IPS-20b (cell line): ENCODE data around the gene GRK6.
A peak's percentile ranks its signal among the peaks of the same experiment; 100 is the strongest.

Source experiments
- H3K27ac ChIP-seq: one replicate; pipeline ENCODE4 v1.5.1; 2013; ENCODE audit warnings: low read length
- H3K27me3 ChIP-seq: 2 replicates; pipeline ENCODE4 v1.6.1; 2013; ENCODE audit warnings: mild to moderate bottlenecking, low read length, inconsistent platforms; ENCODE audit not compliant: insufficient read depth
- H3K36me3 ChIP-seq: 2 replicates; pipeline ENCODE4 v1.6.1; 2013; ENCODE audit warnings: low read depth, mild to moderate bottlenecking, inconsistent platforms, low read length, moderate library complexity; ENCODE audit not compliant: insufficient read depth
- H3K4me1 ChIP-seq: 2 replicates; pipeline ENCODE4 v1.6.1; 2013; ENCODE audit warnings: mild to moderate bottlenecking, control low read depth, inconsistent platforms, low read length, moderate library complexity; ENCODE audit not compliant: insufficient read depth
- H3K4me3 ChIP-seq: 2 replicates; pipeline ENCODE4 v1.5.1; 2013; ENCODE audit warnings: mild to moderate bottlenecking, low read length, inconsistent platforms
- H3K9ac ChIP-seq: 2 replicates; pipeline ENCODE4 v1.6.1; 2013; ENCODE audit warnings: low read depth, mild to moderate bottlenecking, inconsistent platforms, low read length, moderate library complexity
- H3K9me3 ChIP-seq: 2 replicates; pipeline ENCODE4 v1.6.1; 2013; ENCODE audit warnings: mild to moderate bottlenecking, low read depth, low read length, inconsistent platforms; ENCODE audit not compliant: insufficient read depth

The GRK6 gene

GRCh38 chr5:177402271-177403043 lies 24.0 kb upstream of the GRK6 start:
- Histone ChIP-seq H3K27me3 (peaks cover 83% of the 10 kb centered on the region), H3K4me1 (no peaks in the 10 kb centered on the region), H3K36me3 (no peaks in the 10 kb centered on the region), H3K4me3 (peak overlapping the region; percentile 47), H3K27ac (no peak overlapping the region), H3K9me3 (no peaks in the 10 kb centered on the region), H3K9ac (no peak overlapping the region)

- Histone ChIP-seq H3K27me3 (peaks cover 88% of the 10 kb centered on the region), H3K4me1 (no peaks in the 10 kb centered on the region), H3K9ac (no peak overlapping the region)
Observed at GRCh38 chr5:177403102-177403791, 23.2 kb upstream of the GRK6 start.

GRCh38 chr5:177403792-177404640 lies 22.5 kb upstream of the GRK6 start:
- Histone ChIP-seq H3K27me3 (peaks cover 96% of the 10 kb centered on the region), H3K9me3 (no peaks in the 10 kb centered on the region), H3K4me3 (peak overlapping the region; percentile 47), H3K27ac (no peak overlapping the region), H3K9ac (no peak overlapping the region), H3K36me3 (no peaks in the 10 kb centered on the region), H3K4me1 (no peaks in the 10 kb centered on the region)

More at GRCh38 chr5:177403102-177403791, 23.2 kb upstream of the GRK6 start:
- H3K36me3 ChIP-seq = no peaks in the 10 kb centered on the region
- H3K4me3 ChIP-seq = peak overlapping the region; percentile 47
- H3K27ac ChIP-seq = no peak overlapping the region
- no peaks in the 10 kb centered on the region for H3K9me3 ChIP-seq

- Histone ChIP-seq H3K9me3 (no peaks in the 10 kb centered on the region), H3K4me3 (peak overlapping the region; percentile 47), H3K4me1 (no peaks in the 10 kb centered on the region), H3K36me3 (no peaks in the 10 kb centered on the region), H3K27ac (no peak overlapping the region), H3K9ac (no peak overlapping the region), H3K27me3 (peaks cover 95% of the 10 kb centered on the region)
Observed at GRCh38 chr5:177404641-177405179, 21.8 kb upstream of the GRK6 start.

GRCh38 chr5:177405312-177405711 lies 21.2 kb upstream of the GRK6 start:
- Histone ChIP-seq H3K27ac (no peak overlapping the region), H3K9me3 (no peaks in the 10 kb centered on the region), H3K4me3 (no peak overlapping the region), H3K9ac (no peak overlapping the region), H3K36me3 (no peaks in the 10 kb centered on the region), H3K27me3 (peaks cover 89% of the 10 kb centered on the region), H3K4me1 (no peaks in the 10 kb centered on the region)

- Histone ChIP-seq H3K27me3 (peaks cover 84% of the 10 kb centered on the region), H3K4me1 (no peaks in the 10 kb centered on the region), H3K4me3 (no peak overlapping the region), H3K9ac (no peak overlapping the region), H3K9me3 (no peaks in the 10 kb centered on the region), H3K36me3 (no peaks in the 10 kb centered on the region), H3K27ac (no peak overlapping the region)
Observed at GRCh38 chr5:177405805-177406204, 20.7 kb upstream of the GRK6 start.

- H3K27ac ChIP-seq = no peak within 1 kb of the TSS
- H3K4me3 ChIP-seq = no peak within 1 kb of the TSS
- peaks cover 63% of the 10 kb centered on the region for H3K27me3 ChIP-seq
- no peaks in the 10 kb centered on the region for H3K9me3 ChIP-seq
- H3K4me1 ChIP-seq = no peaks in the 10 kb centered on the region
- H3K9ac ChIP-seq = no peak within 1 kb of the TSS
- no peaks in the 10 kb centered on the region for H3K36me3 ChIP-seq
Observed at GRCh38 chr5:177409043-177409801, 17.3 kb upstream of the GRK6 start, which contains the start of gene F12. Gene F12 (minus strand): TSS chr5:177409564. CDS start chr5:177409527, 37 bp downstream.

GRCh38 chr5:177410575-177410974 lies 15.9 kb upstream of the GRK6 start:
- Histone ChIP-seq H3K4me1 (no peaks in the 10 kb centered on the region), H3K27me3 (peaks cover 51% of the 10 kb centered on the region), H3K36me3 (no peaks in the 10 kb centered on the region), H3K9me3 (no peaks in the 10 kb centered on the region), H3K27ac (no peak overlapping the region), H3K4me3 (no peak overlapping the region), H3K9ac (no peak overlapping the region)

- no peak overlapping the region for H3K4me3 ChIP-seq
- H3K36me3 ChIP-seq = no peaks in the 10 kb centered on the region
- H3K27ac ChIP-seq = no peak overlapping the region
- H3K9me3 ChIP-seq = no peaks in the 10 kb centered on the region
- no peaks in the 10 kb centered on the region for H3K4me1 ChIP-seq
- H3K9ac ChIP-seq = no peak overlapping the region
- H3K27me3 ChIP-seq = peaks cover 31% of the 10 kb centered on the region
Observed at GRCh38 chr5:177412603-177413233, 13.8 kb upstream of the GRK6 start.

GRCh38 chr5:177414481-177414880 lies 12.0 kb upstream of the GRK6 start:
- H3K27ac ChIP-seq = no peak overlapping the region
- H3K9me3 ChIP-seq = no peaks in the 10 kb centered on the region
- H3K36me3 ChIP-seq = no peaks in the 10 kb centered on the region
- no peaks in the 10 kb centered on the region for H3K4me1 ChIP-seq
- H3K9ac ChIP-seq = no peak overlapping the region
- H3K4me3 ChIP-seq = no peak overlapping the region
- H3K27me3 ChIP-seq = peaks cover 16% of the 10 kb centered on the region
